B cell (primary cell): ENCODE data around the gene IDNK. TPM values are rescaled to one million over a fixed set of nuclear protein-coding genes. Genes with fewer than 3 reads are reported as not detected.

Experiments used
- ATAC-seq: fragments of 200-7000 bp; cut with Tn5 transposase; one replicate; pipeline ENCODE4 v1.10.0; 2021; ENCODE audit warnings: low read depth, mild to moderate bottlenecking, moderate number of reproducible peaks, moderate library complexity
- CTCF ChIA-PET: fragments of 350-600 bp; sonication (Branson Sonifier 250); formaldehyde crosslinking; loops from one replicate; lab custom pipeline; 2021; ENCODE audit warnings: antibody characterized with exemption, inconsistent platforms; lab: Charles Lee
- POLR2A ChIA-PET: fragments of 350-600 bp; sonication (Branson Sonifier 250); formaldehyde crosslinking; loops from one replicate; lab custom pipeline; 2021; ENCODE audit warnings: antibody characterized with exemption; lab: Charles Lee
- DNase-seq: peaks from one replicate; pipeline ENCODE4 v3.0.0; 2013
- H2AFZ ChIP-seq: 2 replicates; pipeline ENCODE4 v1.6.1; 2012; ENCODE audit warnings: mild to moderate bottlenecking, low read depth, low read length; ENCODE audit not compliant: insufficient read depth, poor library complexity, severe bottlenecking
- H3K27ac ChIP-seq, 2 donors: 1 replicate in 1 of 2; 2 replicates in 1 of 2; pipeline ENCODE4 v1.5.1; 2012 to 2013; ENCODE audit warnings: low read length in 2 of 2, mild to moderate bottlenecking in 2 of 2, moderate library complexity in 1 of 2
- H3K27me3 ChIP-seq, 4 experiments: fragments of 200-600 bp in 1 of 4; sonication (generic) in 1 of 4; replicated peaks in 1 of 4; 1 replicate in 2 of 4; 2 replicates in 2 of 4; pipeline versions ENCODE4 v1.6.1 to v1.7.0; 2013 to 2016; ENCODE audit warnings: low read length in 3 of 4, mild to moderate bottlenecking in 2 of 4, mixed read lengths in 1 of 4, moderate library complexity in 1 of 4; ENCODE audit not compliant: insufficient read depth in 4 of 4, control insufficient read depth in 3 of 4; ENCODE audit errors: control extremely low read depth in 1 of 4
- H3K36me3 ChIP-seq, 2 experiments: replicated peaks in 1 of 2; 1 replicate in 1 of 2; 2 replicates in 1 of 2; pipeline versions ENCODE4 v1.6.1 to v1.7.1; 2013; ENCODE audit warnings: low read length in 1 of 2; ENCODE audit not compliant: insufficient read depth in 2 of 2, control insufficient read depth in 1 of 2; ENCODE audit errors: control extremely low read depth in 1 of 2, extremely low read depth in 1 of 2
- H3K4me1 ChIP-seq, 2 donors: fragments of 200-600 bp in 1 of 2; sonication (generic) in 1 of 2; 1 replicate in 1 of 2; 2 replicates in 1 of 2; pipeline versions ENCODE4 v1.5.1 to v1.6.1; 2013 to 2017; ENCODE audit warnings: low read length in 2 of 2; ENCODE audit not compliant: control insufficient read depth in 2 of 2, insufficient read depth in 2 of 2
- H3K4me2 ChIP-seq: replicated peaks from 2 replicates; pipeline ENCODE3; 2012; ENCODE audit warnings: mild to moderate bottlenecking, low read depth, low read length; ENCODE audit not compliant: poor library complexity, severe bottlenecking
- H3K4me3 ChIP-seq, 5 experiments: fragments of 200-600 bp in 1 of 5; sonication (generic) in 1 of 5; 1 replicate in 3 of 5; 2 replicates in 2 of 5; pipeline versions ENCODE4 v1.5.1 to v1.7.0; 2011 to 2016; ENCODE audit warnings: low read length in 4 of 5, mild to moderate bottlenecking in 4 of 5, low read depth in 2 of 5, control low read depth in 1 of 5, moderate library complexity in 1 of 5; ENCODE audit not compliant: insufficient read depth in 1 of 5; ENCODE audit errors: control extremely low read depth in 1 of 5, extremely low read depth in 1 of 5
- H3K79me2 ChIP-seq: fragments of 200-600 bp; sonication (generic); one replicate; pipeline ENCODE4 v1.6.0; 2016; ENCODE audit warnings: low read length; ENCODE audit not compliant: control insufficient read depth, insufficient read depth
- H3K9ac ChIP-seq: fragments of 200-600 bp; sonication (generic); 2 replicates; pipeline ENCODE4 v1.6.1; 2017; ENCODE audit warnings: mild to moderate bottlenecking, low read length, moderate library complexity
- H3K9me3 ChIP-seq, 3 donors: one replicate each; pipeline versions ENCODE4 v1.6.1 to v1.7.1; 2013; ENCODE audit warnings: low read length in 2 of 3; ENCODE audit not compliant: control insufficient read depth in 2 of 3, insufficient read depth in 1 of 3; ENCODE audit errors: control extremely low read depth in 1 of 3
- H4K20me1 ChIP-seq: 2 replicates; pipeline ENCODE4 v1.6.0; 2012; ENCODE audit warnings: mild to moderate bottlenecking, low read length; ENCODE audit not compliant: insufficient read depth, control insufficient read depth, poor library complexity, severe bottlenecking
- H3K27ac Mint-ChIP-seq: one replicate; pipeline ENCODE4 v1.8.0; 2021; ENCODE audit warnings: mixed read lengths
- H3K27me3 Mint-ChIP-seq: one replicate; pipeline ENCODE4 v1.8.0; 2021; ENCODE audit warnings: mixed read lengths
- H3K4me1 Mint-ChIP-seq: one replicate; pipeline ENCODE4 v1.8.0; 2021; ENCODE audit warnings: mixed read lengths
- H3K4me3 Mint-ChIP-seq: one replicate; pipeline ENCODE4 v1.8.0; 2021; ENCODE audit warnings: mixed read lengths
- H3K9me3 Mint-ChIP-seq: one replicate; pipeline ENCODE4 v1.8.0; 2022; ENCODE audit warnings: mixed read lengths; ENCODE audit not compliant: insufficient read depth
- CTCF ChIP-seq: fragments of 200-600 bp; IDR thresholded peaks from one replicate; pipeline ENCODE4 v1.8.0; 2022; ENCODE audit warnings: antibody characterized with exemption, mild to moderate bottlenecking
- EZH2 ChIP-seq: IDR thresholded peaks from 2 replicates; pipeline ENCODE4 v1.6.1; 2012; ENCODE audit warnings: borderline replicate concordance, low read depth, mild to moderate bottlenecking, moderate library complexity, low read length; ENCODE audit not compliant: insufficient read depth, poor library complexity, severe bottlenecking
- WGBS: methylation state at CpG from one replicate; pipeline ENCODE4 v1.1.5; 2013; ENCODE audit warnings: missing lambda C conversion rate; ENCODE audit not compliant: insufficient coverage; 5-methylcytosine and 5-hydroxymethylcytosine counted together
- intact Hi-C: fragments of 100-400 bp; cut with micrococcal nuclease; formaldehyde crosslinking; loops from one replicate; pipeline ENCODE4 v1.10.0; 2022
- polyA plus RNA-seq: library from polyadenylated mRNA; depleted of rRNA; stranded (reverse); fragments of >200 nt; gene quantifications from 2 replicates; pipeline ENCODE4 v1.2.3, GENCODE V29; 2012
- total RNA-seq, 2 donors: library from RNA; stranded (reverse); fragments of 120-200 nt in 1 of 2; gene quantifications; 1 replicate in 1 of 2; 2 replicates in 1 of 2; pipeline versions ENCODE4 v1.2.3 to v1.2.4, GENCODE V29; 2013 to 2022

The IDNK gene
- total and polyA plus RNA-seq, 2 donors (not counting 1 experiment from before 2014, with no cell fraction given): 9.3 to 11.6 TPM

GRCh38 chr9:83625178-83625577 is 2.2 kb downstream of the IDNK start:
- no peak overlapping the region for H3K4me2 ChIP-seq
- H3K27me3 ChIP-seq: no peaks in the 10 kb centered on the region
- Mint-ChIP-seq H3K4me1 (peaks cover 33% of the 10 kb centered on the region), H3K27ac (no peak overlapping the region), H3K9me3 (no peaks in the 10 kb centered on the region), H3K27me3 (no peaks in the 10 kb centered on the region), H3K4me3 (peak overlapping the region; percentile 6)
- intact Hi-C loops: no loop called here
- H3K27ac ChIP-seq: no peak overlapping the region
- peaks cover 0 to 13% of the 10 kb centered on the region in 2 experiments for H3K36me3 ChIP-seq
- H3K79me2 ChIP-seq: peaks cover 2% of the 10 kb centered on the region
- no peaks in the 10 kb centered on the region for H3K9me3 ChIP-seq
- CTCF ChIA-PET: interaction anchor here (2.5 kb wide), 1 partner anchor 23 kb away, joined by 13 read pairs; no protein-coding TSS in a partner anchor
- no peak for TF ChIP-seq CTCF
- no peak for TF ChIP-seq EZH2
- DNase-seq (no peak), ATAC-seq (no peak)
- peaks cover 9 to 21% of the 10 kb centered on the region in 2 donors for H3K4me1 ChIP-seq
- no peak overlapping the region for H3K9ac ChIP-seq
- POLR2A ChIA-PET: no interaction called here
- no peaks in the 10 kb centered on the region for H4K20me1 ChIP-seq
- 95% methylated on average over 2 of the region's 3 CpGs for WGBS
- H3K4me3 ChIP-seq: no peak overlapping the region
- no peak overlapping the region for H2AFZ ChIP-seq

- 100% methylated on average over 2 of the region's 5 CpGs for WGBS
- intact Hi-C loops: no loop called here
- CTCF ChIA-PET: no interaction called here
Measured at GRCh38 chr9:83628540-83628939, 5.6 kb downstream of the IDNK start.

More at GRCh38 chr9:83628540-83628939, 5.6 kb downstream of the IDNK start:
- no peak overlapping the region for H2AFZ ChIP-seq
- H3K27me3 ChIP-seq: no peaks in the 10 kb centered on the region
- H3K27ac Mint-ChIP-seq: no peak overlapping the region
- H3K36me3 ChIP-seq: peaks cover 0 to 13% of the 10 kb centered on the region in 2 experiments
- peaks cover 15% of the 10 kb centered on the region for H3K4me1 Mint-ChIP-seq
- no peak overlapping the region for H3K4me2 ChIP-seq
- no peak overlapping the region for H3K4me3 ChIP-seq
- DNase-seq (no peak), ATAC-seq (no peak)
- POLR2A ChIA-PET: no interaction called here
- H3K27me3 Mint-ChIP-seq: no peaks in the 10 kb centered on the region
- H3K79me2 ChIP-seq: peaks cover 2% of the 10 kb centered on the region
- H3K9ac ChIP-seq: no peak overlapping the region
- H3K4me1 ChIP-seq: peaks cover 9 to 10% of the 10 kb centered on the region in 2 donors
- no peak overlapping the region for H3K27ac ChIP-seq
- TF ChIP-seq CTCF (no peak), EZH2 (no peak)
- H3K4me3 Mint-ChIP-seq: no peak overlapping the region
- H3K9me3 Mint-ChIP-seq: no peaks in the 10 kb centered on the region
- no peaks in the 10 kb centered on the region for H4K20me1 ChIP-seq
- H3K9me3 ChIP-seq: no peaks in the 10 kb centered on the region
